Panc1 (cell line): ENCODE measurements around the gene INPP5E.

Experiments
- POLR2AphosphoS5 ChIP-seq: IDR thresholded peaks from 2 replicates; pipeline ENCODE4 v1.6.1; 2012; ENCODE audit warnings: mild to moderate bottlenecking, low read depth, low read length, moderate library complexity
- SIN3A ChIP-seq: IDR thresholded peaks from 2 replicates; pipeline ENCODE4 v1.6.1; 2012; ENCODE audit warnings: low read depth, mild to moderate bottlenecking, low read length, moderate library complexity, borderline replicate concordance; ENCODE audit not compliant: insufficient read depth
- TCF7L2 ChIP-seq: IDR thresholded peaks from 2 replicates; pipeline ENCODE4 v1.6.1; 2011; ENCODE audit warnings: mild to moderate bottlenecking, low read depth, low read length, inconsistent platforms
- TF ChIP-seq, protein P1 (sequence below): fragments of 450-650 bp; IDR thresholded peaks from 2 replicates; pipeline ENCODE4 v1.5.1; 2017; ENCODE audit warnings: mild to moderate bottlenecking
- TF ChIP-seq, protein P2 (sequence below), 2 experiments: IDR thresholded peaks; 2 replicates each; pipeline ENCODE4 v1.6.1; 2011 to 2012; ENCODE audit warnings: low read depth in 2 of 2, control low read depth in 1 of 2, low read length in 1 of 2, mild to moderate bottlenecking in 1 of 2, moderate library complexity in 1 of 2; ENCODE audit not compliant: insufficient read depth in 1 of 2

DNA sequence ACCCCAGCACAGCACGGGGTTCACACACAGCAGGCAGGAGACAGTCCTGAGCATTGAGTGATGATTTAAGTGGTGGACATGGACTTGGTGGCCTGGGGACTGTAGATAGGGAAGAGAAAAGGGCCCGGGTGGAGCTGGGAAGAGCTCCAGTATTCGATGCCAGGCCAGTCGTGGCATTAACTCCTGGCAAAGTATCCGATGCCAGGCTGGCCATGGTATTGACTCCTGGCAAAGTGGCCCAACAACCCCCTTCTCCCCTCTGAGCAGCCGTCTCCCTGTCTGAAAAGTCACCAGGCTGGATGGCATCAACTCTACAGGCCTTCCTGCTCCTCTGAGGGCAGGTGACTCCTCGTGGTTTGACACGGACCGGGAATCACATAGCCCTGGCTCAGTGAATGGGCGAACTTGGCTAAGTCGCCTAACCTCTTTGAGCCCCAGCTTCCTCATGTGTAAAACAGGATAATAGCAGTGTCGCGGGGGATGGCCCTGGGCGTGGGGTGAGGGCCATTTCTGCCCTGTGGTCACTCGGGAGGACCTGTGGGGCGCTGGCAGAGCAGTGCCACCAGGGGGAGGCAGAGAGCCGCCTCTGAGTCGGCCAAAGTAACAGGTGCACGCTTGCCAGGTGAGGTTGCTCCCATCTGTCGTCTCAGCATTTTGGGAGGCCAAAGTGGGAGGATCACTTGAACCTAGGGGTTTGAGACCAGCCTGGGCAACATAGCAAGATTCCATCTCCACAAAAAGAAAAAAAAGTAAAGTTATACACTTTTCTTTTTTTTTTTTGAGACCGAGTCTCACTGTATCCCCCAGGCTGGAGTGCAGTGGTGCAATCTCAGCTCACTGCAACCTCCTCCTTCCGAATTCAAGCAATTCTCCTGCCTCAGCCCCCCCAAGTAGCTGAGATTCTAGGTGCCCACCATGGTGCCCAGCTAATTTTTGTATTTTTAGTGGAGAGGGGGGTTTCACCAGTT is 48.9 kb upstream of the INPP5E start:
- TF ChIP-seq, protein P1, sequence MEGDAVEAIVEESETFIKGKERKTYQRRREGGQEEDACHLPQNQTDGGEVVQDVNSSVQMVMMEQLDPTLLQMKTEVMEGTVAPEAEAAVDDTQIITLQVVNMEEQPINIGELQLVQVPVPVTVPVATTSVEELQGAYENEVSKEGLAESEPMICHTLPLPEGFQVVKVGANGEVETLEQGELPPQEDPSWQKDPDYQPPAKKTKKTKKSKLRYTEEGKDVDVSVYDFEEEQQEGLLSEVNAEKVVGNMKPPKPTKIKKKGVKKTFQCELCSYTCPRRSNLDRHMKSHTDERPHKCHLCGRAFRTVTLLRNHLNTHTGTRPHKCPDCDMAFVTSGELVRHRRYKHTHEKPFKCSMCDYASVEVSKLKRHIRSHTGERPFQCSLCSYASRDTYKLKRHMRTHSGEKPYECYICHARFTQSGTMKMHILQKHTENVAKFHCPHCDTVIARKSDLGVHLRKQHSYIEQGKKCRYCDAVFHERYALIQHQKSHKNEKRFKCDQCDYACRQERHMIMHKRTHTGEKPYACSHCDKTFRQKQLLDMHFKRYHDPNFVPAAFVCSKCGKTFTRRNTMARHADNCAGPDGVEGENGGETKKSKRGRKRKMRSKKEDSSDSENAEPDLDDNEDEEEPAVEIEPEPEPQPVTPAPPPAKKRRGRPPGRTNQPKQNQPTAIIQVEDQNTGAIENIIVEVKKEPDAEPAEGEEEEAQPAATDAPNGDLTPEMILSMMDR: peak; percentile 94
- TF ChIP-seq POLR2AphosphoS5: no peak
- TF ChIP-seq, protein P2, sequence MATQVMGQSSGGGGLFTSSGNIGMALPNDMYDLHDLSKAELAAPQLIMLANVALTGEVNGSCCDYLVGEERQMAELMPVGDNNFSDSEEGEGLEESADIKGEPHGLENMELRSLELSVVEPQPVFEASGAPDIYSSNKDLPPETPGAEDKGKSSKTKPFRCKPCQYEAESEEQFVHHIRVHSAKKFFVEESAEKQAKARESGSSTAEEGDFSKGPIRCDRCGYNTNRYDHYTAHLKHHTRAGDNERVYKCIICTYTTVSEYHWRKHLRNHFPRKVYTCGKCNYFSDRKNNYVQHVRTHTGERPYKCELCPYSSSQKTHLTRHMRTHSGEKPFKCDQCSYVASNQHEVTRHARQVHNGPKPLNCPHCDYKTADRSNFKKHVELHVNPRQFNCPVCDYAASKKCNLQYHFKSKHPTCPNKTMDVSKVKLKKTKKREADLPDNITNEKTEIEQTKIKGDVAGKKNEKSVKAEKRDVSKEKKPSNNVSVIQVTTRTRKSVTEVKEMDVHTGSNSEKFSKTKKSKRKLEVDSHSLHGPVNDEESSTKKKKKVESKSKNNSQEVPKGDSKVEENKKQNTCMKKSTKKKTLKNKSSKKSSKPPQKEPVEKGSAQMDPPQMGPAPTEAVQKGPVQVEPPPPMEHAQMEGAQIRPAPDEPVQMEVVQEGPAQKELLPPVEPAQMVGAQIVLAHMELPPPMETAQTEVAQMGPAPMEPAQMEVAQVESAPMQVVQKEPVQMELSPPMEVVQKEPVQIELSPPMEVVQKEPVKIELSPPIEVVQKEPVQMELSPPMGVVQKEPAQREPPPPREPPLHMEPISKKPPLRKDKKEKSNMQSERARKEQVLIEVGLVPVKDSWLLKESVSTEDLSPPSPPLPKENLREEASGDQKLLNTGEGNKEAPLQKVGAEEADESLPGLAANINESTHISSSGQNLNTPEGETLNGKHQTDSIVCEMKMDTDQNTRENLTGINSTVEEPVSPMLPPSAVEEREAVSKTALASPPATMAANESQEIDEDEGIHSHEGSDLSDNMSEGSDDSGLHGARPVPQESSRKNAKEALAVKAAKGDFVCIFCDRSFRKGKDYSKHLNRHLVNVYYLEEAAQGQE (IDR thresholded peaks at IDR 0.05; ENCODE audit: insufficient read depth in 1 of 2, low read depth in 2 of 2, low read length in 1 of 2): no peak
- TF ChIP-seq SIN3A: no peak
- no peak for TF ChIP-seq TCF7L2
